GOT3 (cell line): ENCODE measurements around the gene ZNF107.
"Not testable (repeated sequence)": the region's sequence is repeated elsewhere in the genome, so short reads cannot be mapped to it uniquely, and the experiment has no call there.

Experiments used
- DNase-seq: peaks from one replicate; lab custom pipeline; 2025; ENCODE audit warnings: mixed read lengths; lab: John Stamatoyannopoulos, UW

The ZNF107 gene

GRCh38 chr7:64736575-64736974, 70.6 kb downstream of the ZNF107 start:
- DNase-seq: no peak

GRCh38 chr7:64738403-64738802, 72.5 kb downstream of the ZNF107 start:
- not testable (repeated sequence) for DNase-seq

GRCh38 chr7:64738953-64739352, 73.0 kb downstream of the ZNF107 start:
- not testable (repeated sequence) for DNase-seq

GRCh38 chr7:64744680-64745079, 78.7 kb downstream of the ZNF107 start:
- DNase-seq: no peak

DNA sequence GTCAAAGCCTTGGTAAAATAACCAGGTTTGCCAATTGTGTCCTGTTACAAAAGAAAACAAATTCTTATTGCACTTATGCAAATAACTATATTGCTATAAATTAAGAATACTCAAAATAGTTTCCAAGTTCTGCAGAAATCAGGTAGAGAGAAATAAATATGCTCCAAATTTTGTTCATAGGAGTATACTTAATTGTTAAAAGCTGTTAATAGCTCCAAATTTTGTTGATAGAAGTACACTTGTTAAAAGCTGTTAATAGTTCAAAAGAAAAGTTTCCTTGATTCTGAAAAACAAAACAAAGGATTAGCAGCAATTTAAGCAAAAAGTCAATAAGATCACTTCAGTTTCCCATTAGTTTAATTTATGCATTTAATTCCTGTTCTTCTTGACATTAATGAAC, 81.9 kb downstream of the ZNF107 start:
- no peak for DNase-seq

GRCh38 chr7:64753032-64753431, 87.1 kb downstream of the ZNF107 start:
- DNase-seq: no peak

GRCh38 chr7:64755865-64756264, 89.9 kb downstream of the ZNF107 start:
- no peak for DNase-seq

DNA sequence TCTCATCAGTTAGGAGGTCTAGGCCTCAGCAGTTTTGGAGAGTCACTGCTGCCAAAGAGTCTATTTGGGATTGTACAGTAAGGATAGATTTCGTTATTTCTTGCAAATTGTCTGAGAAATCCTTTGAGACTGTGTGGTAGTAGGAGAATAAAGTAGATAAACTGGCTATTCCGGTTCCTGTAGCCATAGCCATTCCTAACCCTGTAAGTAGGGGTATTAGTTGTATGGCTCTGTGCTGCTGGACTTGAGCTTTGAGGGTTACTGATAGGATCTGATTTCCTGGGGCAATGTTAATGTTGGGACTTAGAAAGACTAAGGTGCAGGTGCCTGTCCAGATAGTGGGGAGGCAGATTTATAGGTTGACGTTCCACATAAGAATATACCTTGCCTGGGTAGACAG, 92.2 kb downstream of the ZNF107 start:
- DNase-seq: no peak
